Astrocyte of the spinal cord (primary cell): Measurements from ENCODE around the gene CRTC3.

Source experiments
- DNase-seq: peaks from one replicate; pipeline ENCODE4 v3.0.0; 2011; ENCODE audit warnings: low read depth, low spot score
- H3K4me3 ChIP-seq: 2 replicates; pipeline ENCODE4 v1.5.1; 2011; ENCODE audit warnings: low read depth, mild to moderate bottlenecking, low read length, moderate library complexity
- in situ Hi-C: cut with HindIII; loops from 2 replicates; pipeline ENCODE4 v1.10.0; 2017; ENCODE audit warnings: low sequenced_read_pairs
- TF ChIP-seq, protein P1 (sequence below): IDR thresholded peaks from 2 replicates; pipeline ENCODE4 v1.5.1; 2012; ENCODE audit warnings: low read depth, mild to moderate bottlenecking, low read length, inconsistent platforms

The CRTC3 gene

GRCh38 chr15:90674476-90674875 lies 144.8 kb downstream of the CRTC3 start:
- DNase-seq, result no peak
- no peak overlapping the region for H3K4me3 ChIP-seq
- in situ Hi-C loops, result no loop called here
- TF ChIP-seq, protein P1, sequence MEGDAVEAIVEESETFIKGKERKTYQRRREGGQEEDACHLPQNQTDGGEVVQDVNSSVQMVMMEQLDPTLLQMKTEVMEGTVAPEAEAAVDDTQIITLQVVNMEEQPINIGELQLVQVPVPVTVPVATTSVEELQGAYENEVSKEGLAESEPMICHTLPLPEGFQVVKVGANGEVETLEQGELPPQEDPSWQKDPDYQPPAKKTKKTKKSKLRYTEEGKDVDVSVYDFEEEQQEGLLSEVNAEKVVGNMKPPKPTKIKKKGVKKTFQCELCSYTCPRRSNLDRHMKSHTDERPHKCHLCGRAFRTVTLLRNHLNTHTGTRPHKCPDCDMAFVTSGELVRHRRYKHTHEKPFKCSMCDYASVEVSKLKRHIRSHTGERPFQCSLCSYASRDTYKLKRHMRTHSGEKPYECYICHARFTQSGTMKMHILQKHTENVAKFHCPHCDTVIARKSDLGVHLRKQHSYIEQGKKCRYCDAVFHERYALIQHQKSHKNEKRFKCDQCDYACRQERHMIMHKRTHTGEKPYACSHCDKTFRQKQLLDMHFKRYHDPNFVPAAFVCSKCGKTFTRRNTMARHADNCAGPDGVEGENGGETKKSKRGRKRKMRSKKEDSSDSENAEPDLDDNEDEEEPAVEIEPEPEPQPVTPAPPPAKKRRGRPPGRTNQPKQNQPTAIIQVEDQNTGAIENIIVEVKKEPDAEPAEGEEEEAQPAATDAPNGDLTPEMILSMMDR, result no peak

GRCh38 chr15:90675464-90675863 lies 145.7 kb downstream of the CRTC3 start:
- TF ChIP-seq, protein P1, result no peak
- DNase-seq, result no peak
- in situ Hi-C loops, result no loop called here
- no peak overlapping the region for H3K4me3 ChIP-seq

DNA sequence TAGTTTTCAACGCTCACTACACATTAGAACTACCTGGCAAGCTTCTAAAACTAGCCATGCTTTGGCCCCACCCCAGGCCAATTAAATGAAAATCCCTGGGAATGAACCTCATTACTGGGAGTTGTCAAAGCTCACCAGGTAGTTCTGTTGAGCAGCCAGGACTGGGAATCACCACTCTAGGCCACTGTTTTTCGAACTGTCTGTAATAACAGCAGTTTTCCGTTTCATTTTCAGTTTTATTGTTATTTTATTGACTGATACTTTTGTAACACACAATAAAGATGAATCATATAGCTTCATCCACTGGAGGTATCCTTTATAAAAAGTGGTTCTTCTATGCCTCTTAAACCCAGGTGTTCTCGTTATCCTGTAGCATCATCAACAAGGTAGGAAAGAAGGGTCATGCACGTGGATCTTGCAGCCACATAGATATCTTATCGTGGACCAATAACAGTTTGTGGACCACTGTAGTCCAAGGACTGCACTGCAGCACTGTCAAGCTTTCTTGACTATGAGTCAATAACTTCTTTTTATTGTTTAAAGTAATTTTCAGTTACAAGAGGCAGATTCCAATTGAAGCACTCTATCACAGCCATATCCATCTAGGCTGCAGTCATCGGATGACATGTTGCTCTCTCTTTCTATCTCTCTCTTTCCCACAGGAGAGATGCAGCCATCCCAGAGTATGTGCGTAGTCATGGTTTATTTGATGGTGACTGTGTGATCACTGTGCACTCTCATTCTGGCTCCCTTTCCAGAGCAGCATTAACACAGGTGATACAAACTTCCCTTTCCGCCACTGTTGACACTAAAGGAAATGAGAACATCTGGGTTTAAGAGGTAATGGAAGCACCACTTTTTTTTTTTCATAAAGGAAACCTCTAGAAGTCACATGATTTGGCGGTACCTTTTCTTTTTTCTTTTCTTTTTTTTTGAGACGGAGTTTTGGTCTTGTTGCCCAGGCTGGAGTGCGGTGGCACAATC lies 148.4 kb downstream of the CRTC3 start:
- H3K4me3 ChIP-seq, result no peak overlapping the region
- TF ChIP-seq, protein P1, result no peak
- in situ Hi-C loops, result no loop called here
- no peak for DNase-seq

DNA sequence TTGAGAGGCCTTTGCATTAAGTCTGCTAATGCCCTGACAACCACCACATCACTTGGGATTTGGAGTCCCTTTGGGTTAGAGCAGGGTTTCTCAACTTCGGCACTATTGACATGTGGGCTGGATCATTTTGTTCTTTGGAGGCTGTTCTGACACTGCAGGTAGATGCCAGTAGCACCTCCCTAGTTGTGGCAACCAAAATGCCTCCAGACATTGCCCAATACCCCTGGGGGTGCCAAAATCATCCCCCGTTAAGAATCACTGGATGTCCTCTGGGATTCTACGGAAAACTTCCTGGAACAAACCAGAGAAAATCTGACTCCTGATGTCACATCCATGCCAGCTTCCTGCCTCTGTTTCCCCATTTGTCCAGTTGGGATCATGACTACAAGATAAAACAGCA lies 150.2 kb downstream of the CRTC3 start:
- no peak for DNase-seq
- in situ Hi-C loops, result no loop called here
- TF ChIP-seq, protein P1, result no peak
- no peak overlapping the region for H3K4me3 ChIP-seq

GRCh38 chr15:90680371-90680935 lies 150.7 kb downstream of the CRTC3 start:
- H3K4me3 ChIP-seq, result no peak overlapping the region
- DNase-seq, result peak; percentile 95
- in situ Hi-C loops, result no loop called here
- TF ChIP-seq, protein P1, result no peak

DNA sequence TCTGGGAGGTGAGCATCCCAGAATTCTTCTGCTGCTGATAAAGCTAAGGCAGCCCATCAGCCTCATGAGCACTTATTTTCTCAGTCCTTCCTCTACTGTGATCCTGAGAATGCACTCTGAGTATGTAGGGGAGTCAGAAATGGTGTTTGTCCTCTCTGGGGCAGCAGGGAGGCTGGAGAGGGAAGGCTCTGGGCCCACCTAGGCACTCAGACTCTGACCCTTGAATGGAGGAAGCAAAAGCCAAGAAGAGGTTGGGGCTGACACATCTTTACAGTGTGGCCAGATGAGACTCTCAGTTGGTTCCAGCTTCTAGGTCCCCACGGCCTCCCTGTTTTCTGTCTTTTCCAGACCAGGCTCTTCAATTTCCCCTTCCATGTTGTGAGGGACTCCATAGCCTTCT lies 151.3 kb downstream of the CRTC3 start:
- H3K4me3 ChIP-seq, result no peak overlapping the region
- TF ChIP-seq, protein P1, result no peak
- no peak for DNase-seq
- in situ Hi-C loops, result no loop called here
